ENCODE results near the gene LMX1B. TPM values are rescaled to one million over a fixed set of nuclear protein-coding genes. Genes with fewer than 3 reads are reported as not detected.

LMX1B gene
- polyA plus RNA-seq, 1 of the 3 experiments (the other 2 are of a cell fraction): not detected

GRCh38 chr9:126664900-126665643 is 51.3 kb downstream of the LMX1B start:
- Histone ChIP-seq H2AFZ (ENCODE audit: low read depth) (no peak overlapping the region), H3K36me3 (replicated peaks in 1 of 2; ENCODE audit: control insufficient read depth in 1 of 2, insufficient read depth in 2 of 2, low read length in 1 of 2) (no peaks in the 10 kb centered on the region), H3K9ac (no peak overlapping the region), H3K9me2 (no peaks in the 10 kb centered on the region), H3K27me3 (ENCODE audit: insufficient read depth) (peaks cover 4% of the 10 kb centered on the region; the same call in 1 of the 2 replicates), H3K4me1 (ENCODE audit: control insufficient read depth in 1 of 2, insufficient read depth in 2 of 2, low read depth in 1 of 2, low read length in 1 of 2) (peaks cover 0 to 8% of the 10 kb centered on the region in 2 experiments; a peak in 1 of 4 replicates), H3K4me3 (ENCODE audit: low read depth in 2 of 2, low read length in 1 of 2) (no peak overlapping the region), H3K4me2 (no peak overlapping the region), H3K79me2 (ENCODE audit: insufficient read depth) (no peaks in the 10 kb centered on the region), H3K9me3 (no peaks in the 10 kb centered on the region), H4K20me1 (ENCODE audit: insufficient read depth) (no peaks in the 10 kb centered on the region), H3K27ac (ENCODE audit: low read depth in 2 of 2, low read length in 1 of 2) (no peak overlapping the region), H3F3A (replicated peaks; ENCODE audit: insufficient read depth) (no peaks in the 10 kb centered on the region)
- TF ChIP-seq YY1 (IDR thresholded peaks at IDR 0.05; ENCODE audit: low read depth) (no peak), EP300 (IDR thresholded peaks at IDR 0.05; ENCODE audit: borderline replicate concordance in 1 of 2, low read depth in 1 of 2, low read length in 1 of 2) (no peak), RFX5 (IDR thresholded peaks at IDR 0.05; ENCODE audit: low read length) (no peak), MEF2A (IDR thresholded peaks at IDR 0.05; ENCODE audit: borderline replicate concordance, low read depth) (no peak), FOXM1 (IDR thresholded peaks at IDR 0.05; ENCODE audit: low read depth) (no peak), TCF12 (IDR thresholded peaks at IDR 0.05) (no peak), REST (IDR thresholded peaks at IDR 0.05; ENCODE audit: low read depth, low read length) (no peak), FOXJ3 (CRISPR knock-in tag; IDR thresholded peaks at IDR 0.05) (no peak), USF2 (IDR thresholded peaks at IDR 0.05; ENCODE audit: borderline replicate concordance, low read depth, low read length) (no peak), RCOR1 (IDR thresholded peaks at IDR 0.05; ENCODE audit: low read length) (no peak), TEAD4 (IDR thresholded peaks at IDR 0.05; ENCODE audit: borderline replicate concordance, insufficient read depth) (no peak), CHD2 (IDR thresholded peaks at IDR 0.05; ENCODE audit: low read length, partially characterized antibody) (no peak)
- TF ChIP-seq, protein P1, sequence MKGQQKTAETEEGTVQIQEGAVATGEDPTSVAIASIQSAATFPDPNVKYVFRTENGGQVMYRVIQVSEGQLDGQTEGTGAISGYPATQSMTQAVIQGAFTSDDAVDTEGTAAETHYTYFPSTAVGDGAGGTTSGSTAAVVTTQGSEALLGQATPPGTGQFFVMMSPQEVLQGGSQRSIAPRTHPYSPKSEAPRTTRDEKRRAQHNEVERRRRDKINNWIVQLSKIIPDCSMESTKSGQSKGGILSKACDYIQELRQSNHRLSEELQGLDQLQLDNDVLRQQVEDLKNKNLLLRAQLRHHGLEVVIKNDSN (IDR thresholded peaks at IDR 0.05; ENCODE audit: borderline replicate concordance, low read depth): no peak
- TF ChIP-seq, protein P2, sequence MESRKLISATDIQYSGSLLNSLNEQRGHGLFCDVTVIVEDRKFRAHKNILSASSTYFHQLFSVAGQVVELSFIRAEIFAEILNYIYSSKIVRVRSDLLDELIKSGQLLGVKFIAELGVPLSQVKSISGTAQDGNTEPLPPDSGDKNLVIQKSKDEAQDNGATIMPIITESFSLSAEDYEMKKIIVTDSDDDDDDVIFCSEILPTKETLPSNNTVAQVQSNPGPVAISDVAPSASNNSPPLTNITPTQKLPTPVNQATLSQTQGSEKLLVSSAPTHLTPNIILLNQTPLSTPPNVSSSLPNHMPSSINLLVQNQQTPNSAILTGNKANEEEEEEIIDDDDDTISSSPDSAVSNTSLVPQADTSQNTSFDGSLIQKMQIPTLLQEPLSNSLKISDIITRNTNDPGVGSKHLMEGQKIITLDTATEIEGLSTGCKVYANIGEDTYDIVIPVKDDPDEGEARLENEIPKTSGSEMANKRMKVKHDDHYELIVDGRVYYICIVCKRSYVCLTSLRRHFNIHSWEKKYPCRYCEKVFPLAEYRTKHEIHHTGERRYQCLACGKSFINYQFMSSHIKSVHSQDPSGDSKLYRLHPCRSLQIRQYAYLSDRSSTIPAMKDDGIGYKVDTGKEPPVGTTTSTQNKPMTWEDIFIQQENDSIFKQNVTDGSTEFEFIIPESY (IDR thresholded peaks at IDR 0.05; ENCODE audit: borderline replicate concordance, low read depth): no peak
- TF ChIP-seq, protein P3, sequence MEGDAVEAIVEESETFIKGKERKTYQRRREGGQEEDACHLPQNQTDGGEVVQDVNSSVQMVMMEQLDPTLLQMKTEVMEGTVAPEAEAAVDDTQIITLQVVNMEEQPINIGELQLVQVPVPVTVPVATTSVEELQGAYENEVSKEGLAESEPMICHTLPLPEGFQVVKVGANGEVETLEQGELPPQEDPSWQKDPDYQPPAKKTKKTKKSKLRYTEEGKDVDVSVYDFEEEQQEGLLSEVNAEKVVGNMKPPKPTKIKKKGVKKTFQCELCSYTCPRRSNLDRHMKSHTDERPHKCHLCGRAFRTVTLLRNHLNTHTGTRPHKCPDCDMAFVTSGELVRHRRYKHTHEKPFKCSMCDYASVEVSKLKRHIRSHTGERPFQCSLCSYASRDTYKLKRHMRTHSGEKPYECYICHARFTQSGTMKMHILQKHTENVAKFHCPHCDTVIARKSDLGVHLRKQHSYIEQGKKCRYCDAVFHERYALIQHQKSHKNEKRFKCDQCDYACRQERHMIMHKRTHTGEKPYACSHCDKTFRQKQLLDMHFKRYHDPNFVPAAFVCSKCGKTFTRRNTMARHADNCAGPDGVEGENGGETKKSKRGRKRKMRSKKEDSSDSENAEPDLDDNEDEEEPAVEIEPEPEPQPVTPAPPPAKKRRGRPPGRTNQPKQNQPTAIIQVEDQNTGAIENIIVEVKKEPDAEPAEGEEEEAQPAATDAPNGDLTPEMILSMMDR (IDR thresholded peaks at IDR 0.05): no peak
- TF ChIP-seq, protein P4, sequence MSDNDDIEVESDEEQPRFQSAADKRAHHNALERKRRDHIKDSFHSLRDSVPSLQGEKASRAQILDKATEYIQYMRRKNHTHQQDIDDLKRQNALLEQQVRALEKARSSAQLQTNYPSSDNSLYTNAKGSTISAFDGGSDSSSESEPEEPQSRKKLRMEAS (IDR thresholded peaks at IDR 0.05; ENCODE audit: low read depth): no peak
- TF ChIP-seq, protein P5, sequence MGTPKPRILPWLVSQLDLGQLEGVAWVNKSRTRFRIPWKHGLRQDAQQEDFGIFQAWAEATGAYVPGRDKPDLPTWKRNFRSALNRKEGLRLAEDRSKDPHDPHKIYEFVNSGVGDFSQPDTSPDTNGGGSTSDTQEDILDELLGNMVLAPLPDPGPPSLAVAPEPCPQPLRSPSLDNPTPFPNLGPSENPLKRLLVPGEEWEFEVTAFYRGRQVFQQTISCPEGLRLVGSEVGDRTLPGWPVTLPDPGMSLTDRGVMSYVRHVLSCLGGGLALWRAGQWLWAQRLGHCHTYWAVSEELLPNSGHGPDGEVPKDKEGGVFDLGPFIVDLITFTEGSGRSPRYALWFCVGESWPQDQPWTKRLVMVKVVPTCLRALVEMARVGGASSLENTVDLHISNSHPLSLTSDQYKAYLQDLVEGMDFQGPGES (IDR thresholded peaks at IDR 0.05; ENCODE audit: low read depth, low read length): no peak
- ChIA-PET CTCF (interaction anchor here (0.6 to 1.4 kb wide), 6 partner anchors 12 to 166 kb away, joined by 3 to 5 read pairs (median 4); no protein-coding TSS in a partner anchor), POLR2A (no interaction called here)
- peak; percentile 55 for DNase-seq
- 41% methylated on average over 24 of the region's 25 CpGs for WGBS (ENCODE audit: low lambda C conversion rate)

Measured in SK-N-SH (cell line).